NOMO-1 treated with DMSO at 0.1 percent for 48 hours (cell line): ENCODE data around the gene ADCY10.

Source experiments
- DNase-seq: peaks from one replicate; lab custom pipeline; 2025; ENCODE audit not compliant: unreplicated experiment; lab: John Stamatoyannopoulos, UW

ADCY10 gene

GRCh38 chr1:167928457-167928852, 14.5 kb upstream of the ADCY10 start:
- no peak for DNase-seq

GRCh38 chr1:167927046-167927754, 13.3 kb upstream of the ADCY10 start:
- DNase-seq = no peak

GRCh38 chr1:167926486-167926997, 12.6 kb upstream of the ADCY10 start:
- DNase-seq = no peak

GRCh38 chr1:167924543-167925231, 10.8 kb upstream of the ADCY10 start:
- DNase-seq = no peak

- no peak for DNase-seq
Measured at GRCh38 chr1:167924102-167924501, 10.2 kb upstream of the ADCY10 start.

GRCh38 chr1:167923324-167924056, 9.6 kb upstream of the ADCY10 start:
- DNase-seq = no peak

GRCh38 chr1:167922611-167923074, 8.7 kb upstream of the ADCY10 start:
- no peak for DNase-seq

- DNase-seq = peak; percentile 42
Measured at GRCh38 chr1:167922023-167922422, 8.1 kb upstream of the ADCY10 start.

- no peak for DNase-seq
Measured at GRCh38 chr1:167916766-167917511, 3.0 kb upstream of the ADCY10 start.

- DNase-seq = no peak
Measured at GRCh38 chr1:167915569-167915968, 1.6 kb upstream of the ADCY10 start.

- DNase-seq = no peak
Measured at GRCh38 chr1:167912294-167912693, 1.6 kb downstream of the ADCY10 start.

- DNase-seq = peak; percentile 24
Measured at GRCh38 chr1:167911413-167911812, 2.5 kb downstream of the ADCY10 start.

- no peak for DNase-seq
Measured at GRCh38 chr1:167910530-167910929, 3.4 kb downstream of the ADCY10 start.

- no peak for DNase-seq
Measured at GRCh38 chr1:167909691-167910180, 4.2 kb downstream of the ADCY10 start.

GRCh38 chr1:167905671-167906070, 8.3 kb downstream of the ADCY10 start:
- no peak for DNase-seq

- peak; percentile 7 for DNase-seq
Measured at GRCh38 chr1:167905182-167905581, 8.8 kb downstream of the ADCY10 start.

- no peak for DNase-seq
Measured at GRCh38 chr1:167904652-167905130, 9.2 kb downstream of the ADCY10 start.

- no peak for DNase-seq
Measured at GRCh38 chr1:167900907-167901306, 13.0 kb downstream of the ADCY10 start.

- DNase-seq = no peak
Measured at GRCh38 chr1:167899253-167899681, 14.7 kb downstream of the ADCY10 start.

GRCh38 chr1:167898578-167899222, 15.2 kb downstream of the ADCY10 start:
- no peak for DNase-seq
